ENCODE measurements around the gene DCAF16.

The DCAF16 gene

DNA sequence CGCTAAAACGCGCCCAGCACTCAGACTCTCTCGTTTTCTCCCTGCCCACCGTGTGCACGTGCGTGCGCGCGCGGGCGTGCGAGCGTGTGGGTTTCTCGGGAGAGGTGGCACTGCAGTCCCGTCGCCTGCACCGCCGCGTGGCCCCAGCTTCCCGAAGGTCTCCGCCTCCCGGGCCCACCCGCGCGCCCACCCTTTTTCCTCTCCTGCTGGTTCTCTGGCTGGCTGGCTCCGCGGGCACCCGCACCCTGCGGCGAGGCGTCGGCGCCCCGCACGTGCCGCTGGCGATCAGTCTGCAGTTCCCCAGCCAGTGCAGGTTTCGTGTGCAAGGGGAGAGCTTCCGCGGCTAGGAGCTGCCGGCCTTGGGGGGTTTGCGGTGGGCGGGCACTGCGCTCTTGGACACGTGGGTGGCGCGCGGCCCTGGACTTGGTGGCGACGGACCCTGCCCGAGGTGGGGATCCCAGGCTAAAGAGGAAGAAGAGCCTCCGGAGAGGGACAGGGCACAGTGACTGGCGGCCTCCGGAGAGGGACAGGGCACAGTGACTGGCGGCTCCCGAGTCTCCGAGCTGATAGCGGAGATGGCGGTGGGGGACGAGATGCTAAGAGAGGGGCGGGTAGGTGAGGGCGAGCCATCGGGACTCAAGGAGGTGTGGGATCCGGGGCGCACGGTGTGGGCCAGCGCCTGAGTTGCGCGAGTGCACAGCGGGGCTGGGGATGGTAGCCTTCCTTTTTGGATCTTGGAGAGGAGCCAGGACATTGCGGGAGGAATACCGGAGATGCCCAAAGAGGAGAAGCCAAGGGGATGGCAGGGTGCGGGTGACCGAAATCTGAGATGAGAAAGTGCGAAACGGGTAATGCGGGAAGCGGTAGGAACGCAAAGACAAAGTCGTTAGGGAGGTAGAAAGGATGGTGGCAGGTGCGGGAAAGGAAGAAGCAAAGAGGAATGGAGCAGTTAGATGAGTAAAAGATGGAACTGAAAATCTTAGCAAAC, 29.0 kb downstream of the DCAF16 start, which contains the start of gene FAM184B:
Gene FAM184B (minus strand): TSS at position 322 of the 988 bp plus-strand sequence. CDS start 322 bp downstream, outside the sequence.
- DNase-seq (ENCODE audit: low read depth), result no peak

DNA sequence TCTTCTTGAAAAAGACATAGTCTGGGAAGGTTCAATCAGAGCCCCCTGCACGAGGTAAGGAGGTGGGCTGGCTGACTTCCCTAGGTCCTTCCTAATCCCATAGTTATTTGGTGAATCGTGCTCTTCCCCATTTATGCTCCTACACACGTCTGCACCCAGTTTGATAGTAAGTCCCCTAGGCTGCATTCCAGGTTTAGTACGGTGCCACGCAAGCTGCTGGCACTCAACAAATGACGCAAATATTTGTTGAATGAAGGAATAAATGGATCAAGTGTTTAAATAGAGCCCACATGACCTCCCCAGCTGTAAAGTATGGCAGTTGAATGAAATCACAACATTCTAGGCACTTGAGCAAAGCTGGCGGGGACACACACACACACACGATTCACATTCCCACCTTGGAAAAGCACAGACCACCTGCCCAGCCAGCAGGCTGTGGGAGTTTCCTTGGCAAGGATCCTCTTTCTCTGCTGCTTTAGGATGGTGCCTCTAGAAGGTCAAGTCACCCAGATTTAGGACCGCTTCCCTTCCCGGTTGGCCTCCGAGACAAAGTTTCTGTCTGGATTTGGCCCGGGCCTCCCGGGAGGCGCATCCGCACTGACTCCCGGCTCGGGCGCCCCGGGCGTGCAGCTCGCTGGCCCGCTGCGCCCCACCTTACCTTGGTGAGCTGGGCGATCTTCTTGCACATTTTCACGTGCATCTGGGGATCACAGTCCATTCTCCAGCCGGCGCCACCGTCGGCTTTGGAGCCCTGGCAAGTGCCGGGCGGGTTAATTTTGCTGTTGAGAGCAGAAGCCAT, 29.9 kb downstream of the DCAF16 start:
- DNase-seq (ENCODE audit: low read depth), result no peak

DNA sequence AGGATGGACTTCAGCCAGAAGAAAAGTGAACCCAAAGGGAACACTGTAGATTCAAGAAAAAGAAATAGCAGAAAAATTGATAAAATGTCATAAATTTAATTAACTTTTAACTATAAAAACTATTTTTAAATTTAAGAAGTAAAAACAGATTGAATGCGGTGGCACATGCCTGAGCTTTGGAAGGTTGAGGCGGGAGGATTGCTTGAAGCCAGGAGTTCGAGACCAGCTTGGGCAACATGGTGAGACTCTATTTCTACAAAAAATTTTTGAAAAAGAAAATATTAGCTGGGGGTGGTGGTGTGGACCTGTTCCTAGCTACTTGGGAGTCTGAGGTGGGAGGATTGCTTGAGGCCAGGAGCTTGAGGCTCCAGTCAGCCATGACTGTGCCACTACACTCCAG, 32.1 kb downstream of the DCAF16 start:
- no peak for DNase-seq (ENCODE audit: low read depth)

DNA sequence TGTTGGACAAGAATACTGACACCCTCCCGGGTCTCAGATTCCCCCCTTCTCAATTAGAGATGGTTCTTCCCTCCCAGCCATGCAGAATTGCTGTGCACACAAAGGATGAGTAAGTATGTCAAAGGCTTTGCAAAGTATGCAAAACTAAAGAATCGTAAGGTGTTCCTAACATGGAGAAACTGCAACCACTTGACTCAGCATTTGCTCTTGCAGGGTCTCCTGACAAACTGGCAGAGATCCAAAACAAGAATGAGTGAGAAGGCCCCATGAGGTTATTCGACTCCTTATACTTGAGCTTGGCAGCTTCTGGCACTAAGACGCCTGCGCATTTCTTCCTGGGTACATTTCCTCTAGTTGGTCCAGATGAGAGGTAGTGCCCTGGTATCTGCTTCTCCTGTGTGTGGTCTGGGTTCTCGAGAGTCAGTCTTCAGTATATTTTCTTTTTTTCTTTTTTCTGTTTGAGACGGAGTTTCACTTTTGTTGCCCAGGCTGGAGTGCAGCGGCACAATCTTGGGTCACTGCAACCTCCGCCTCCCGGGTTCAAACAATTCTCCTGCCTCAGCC, 37.3 kb downstream of the DCAF16 start:
- DNase-seq (ENCODE audit: low read depth), result no peak

DNA sequence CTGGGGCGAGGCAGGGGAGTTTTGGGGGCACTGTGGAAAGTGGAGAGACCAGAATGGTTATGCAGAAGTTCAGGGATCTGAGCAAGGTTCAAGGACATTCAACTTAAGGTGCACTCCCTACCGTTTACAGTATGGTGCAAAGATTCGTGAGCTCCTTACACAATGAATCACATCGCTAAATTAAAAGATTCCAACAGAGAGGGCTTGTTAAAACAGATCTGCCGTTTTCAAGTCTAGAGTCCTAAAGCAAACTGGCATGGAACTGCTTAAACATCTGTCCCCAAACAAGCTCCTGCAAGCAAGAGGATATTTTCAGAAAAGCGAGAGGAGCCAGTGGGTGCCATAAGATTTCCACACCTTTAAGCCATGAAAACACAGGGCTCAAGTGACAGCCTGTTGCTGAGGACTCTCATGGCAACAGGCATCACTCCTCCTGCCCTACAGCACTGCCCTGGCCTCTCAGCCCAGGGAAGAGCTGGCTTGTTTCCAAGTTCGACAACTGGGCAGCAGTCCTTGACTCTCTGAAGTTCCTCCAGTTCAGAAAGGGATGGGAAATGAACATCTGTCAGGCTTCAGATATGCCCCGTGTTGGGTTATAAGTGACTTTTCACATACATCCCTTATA, 39.2 kb downstream of the DCAF16 start:
- DNase-seq (ENCODE audit: low read depth), result no peak

DNA sequence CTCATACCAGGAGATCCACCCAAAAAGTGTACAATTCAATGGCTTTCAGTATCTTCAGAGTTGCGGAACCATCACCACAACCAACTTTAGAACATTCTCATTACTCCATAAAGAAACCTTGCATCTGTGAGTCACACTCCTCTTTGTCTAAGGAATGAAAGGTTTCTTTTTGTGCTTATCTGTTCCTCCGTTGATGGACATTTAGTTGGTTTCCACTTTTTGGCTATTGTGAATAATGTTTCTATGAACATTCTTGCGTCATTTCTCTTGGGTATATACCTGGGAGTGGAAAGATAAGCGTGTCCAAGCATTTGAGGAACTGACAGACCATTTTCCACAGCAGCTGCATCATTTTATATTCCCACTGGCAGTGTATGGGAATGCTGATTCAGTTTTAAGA, 39.7 kb downstream of the DCAF16 start:
- DNase-seq (ENCODE audit: low read depth), result no peak

DNA sequence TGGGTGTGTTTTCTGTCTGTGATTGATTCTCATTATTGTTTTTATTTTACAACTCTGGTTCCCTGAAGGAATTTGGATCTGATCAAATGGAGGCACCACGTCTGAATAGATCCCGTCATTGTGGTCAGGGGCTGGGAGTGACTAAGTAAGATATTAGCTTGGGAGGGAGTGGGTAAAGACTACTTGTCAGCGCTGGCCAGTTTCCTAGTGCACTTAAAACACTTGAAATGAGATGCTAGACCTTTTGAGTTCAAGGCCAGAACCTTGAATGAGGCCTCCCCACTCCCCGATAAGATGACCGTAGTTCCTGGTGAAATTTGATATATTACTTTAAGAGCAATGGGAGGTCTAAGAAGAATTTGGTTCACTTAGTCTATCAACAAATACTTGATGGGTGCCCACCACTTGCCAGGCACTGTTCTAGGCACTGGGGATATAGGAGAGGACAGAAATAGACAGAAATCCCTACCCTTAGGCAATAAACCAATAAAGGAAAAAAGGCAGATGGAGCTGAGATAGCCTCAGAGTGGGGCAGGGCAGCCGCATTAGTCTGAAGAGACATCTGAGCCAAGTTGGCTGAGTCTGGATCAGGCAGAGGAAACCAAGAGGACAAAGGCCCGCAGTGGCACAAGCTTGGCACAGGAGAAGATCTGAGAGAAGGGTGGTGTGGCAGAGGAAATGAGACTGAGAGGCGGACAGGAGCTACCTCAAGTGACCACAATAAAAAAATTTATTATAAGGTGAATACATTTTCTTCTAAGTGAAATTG, 41.0 kb downstream of the DCAF16 start:
- DNase-seq (ENCODE audit: low read depth), result no peak

DNA sequence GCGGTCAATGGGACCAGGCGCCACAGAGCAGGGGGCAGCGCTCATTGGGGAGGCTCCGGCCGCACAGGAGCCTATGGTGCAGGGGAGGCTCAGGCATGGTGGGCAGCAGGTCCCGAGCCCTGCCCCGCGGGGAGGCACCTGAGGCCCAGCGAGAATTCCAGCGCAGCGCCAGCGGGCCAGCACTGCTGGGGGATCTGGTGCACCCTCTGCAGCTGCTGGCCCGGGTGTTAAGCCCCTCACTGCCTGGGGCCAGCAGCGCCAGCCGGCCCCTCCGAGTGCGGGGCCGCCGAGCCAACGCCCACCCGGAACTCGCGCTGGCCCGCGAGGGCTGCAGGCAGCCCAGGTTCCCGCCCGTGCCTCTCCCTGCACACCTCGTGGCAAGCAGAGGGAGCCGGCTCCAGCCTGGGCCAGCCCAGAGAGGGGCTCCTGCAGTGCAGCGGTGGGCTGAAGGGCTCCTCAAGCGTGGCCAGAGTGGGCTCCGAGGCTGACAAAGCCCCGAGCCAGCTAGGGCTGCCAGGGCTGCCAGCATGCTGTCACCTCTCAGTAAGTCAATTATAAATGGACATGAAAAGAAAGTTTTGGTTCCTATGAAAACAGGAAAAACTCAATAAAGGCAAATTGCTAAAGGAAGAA, 43.6 kb downstream of the DCAF16 start:
- DNase-seq (ENCODE audit: low read depth), result no peak

DNA sequence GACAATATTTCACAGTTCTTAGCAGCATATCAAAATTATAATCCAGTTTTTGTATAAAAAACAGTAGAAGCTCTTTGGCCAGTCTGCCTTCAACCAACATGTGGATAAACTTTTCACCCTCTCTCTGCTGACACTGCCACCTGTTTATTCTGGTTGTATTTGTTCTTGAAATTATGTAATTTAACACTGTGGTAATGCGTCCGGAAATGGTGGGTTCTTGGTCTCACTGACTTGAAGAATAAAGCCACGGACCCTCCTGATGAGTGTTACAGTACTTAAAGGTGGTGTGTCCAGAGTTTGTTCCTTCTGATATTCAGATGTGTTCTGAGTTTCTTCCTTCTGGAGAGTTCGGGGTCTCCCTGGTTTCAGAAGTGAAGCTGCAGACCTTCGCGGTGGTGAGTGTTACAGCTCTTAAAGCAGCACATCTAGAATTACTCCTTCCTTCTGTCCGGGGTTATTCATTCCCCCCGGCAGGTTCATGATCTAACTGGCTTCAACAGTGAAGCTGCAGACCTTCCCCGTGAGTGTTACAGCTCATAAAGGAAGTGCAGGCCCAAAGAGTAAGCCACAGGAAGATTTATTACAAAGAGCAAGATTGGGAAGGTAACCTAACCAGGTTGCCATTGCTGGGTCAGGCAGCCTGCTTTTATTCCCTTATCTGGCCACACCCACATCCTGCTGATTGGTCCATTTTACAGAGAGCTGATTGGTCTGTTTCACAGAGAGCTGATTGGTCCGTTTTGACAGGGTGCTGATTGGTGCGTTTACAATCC, 44.9 kb downstream of the DCAF16 start:
- no peak for DNase-seq (ENCODE audit: low read depth)

DNA sequence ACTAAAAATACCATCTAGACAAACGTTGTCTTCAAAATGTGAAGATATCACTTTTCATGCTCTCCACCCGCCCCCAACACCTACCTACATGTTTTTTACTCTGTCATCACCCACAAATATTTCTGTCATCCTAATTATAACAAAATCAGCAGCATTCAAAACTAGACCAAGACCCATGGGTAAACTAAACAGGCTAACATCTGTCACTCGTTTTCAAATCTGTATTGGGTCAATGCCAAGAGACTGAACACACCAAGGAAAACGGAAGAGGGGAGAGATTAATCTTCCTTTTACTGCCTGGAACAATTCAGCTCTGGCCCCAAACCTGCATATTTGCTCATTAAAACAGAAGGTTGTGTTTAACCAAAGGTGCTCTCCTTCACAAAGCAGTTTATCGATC, 46.6 kb downstream of the DCAF16 start:
- DNase-seq (ENCODE audit: low read depth), result no peak

DNA sequence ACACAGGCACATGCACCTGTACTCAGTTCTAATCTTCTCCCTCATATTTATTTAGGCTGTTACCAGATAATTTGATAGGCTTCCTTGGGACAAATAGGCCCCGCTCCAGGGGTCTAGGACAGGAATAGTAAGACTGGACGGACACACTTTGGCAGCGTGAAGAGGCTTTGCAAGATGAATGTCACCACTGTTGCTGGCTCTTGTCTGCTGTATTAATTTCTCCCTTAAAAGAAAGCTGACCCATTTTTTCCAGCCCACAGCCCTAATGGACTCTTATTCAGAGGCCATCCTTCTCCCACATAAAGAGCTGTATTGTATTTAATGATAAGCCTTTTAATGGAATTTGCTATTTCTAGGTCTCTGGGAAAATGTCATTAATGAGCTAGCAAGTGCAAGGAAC, 47.1 kb downstream of the DCAF16 start:
- no peak for DNase-seq (ENCODE audit: low read depth)

DNA sequence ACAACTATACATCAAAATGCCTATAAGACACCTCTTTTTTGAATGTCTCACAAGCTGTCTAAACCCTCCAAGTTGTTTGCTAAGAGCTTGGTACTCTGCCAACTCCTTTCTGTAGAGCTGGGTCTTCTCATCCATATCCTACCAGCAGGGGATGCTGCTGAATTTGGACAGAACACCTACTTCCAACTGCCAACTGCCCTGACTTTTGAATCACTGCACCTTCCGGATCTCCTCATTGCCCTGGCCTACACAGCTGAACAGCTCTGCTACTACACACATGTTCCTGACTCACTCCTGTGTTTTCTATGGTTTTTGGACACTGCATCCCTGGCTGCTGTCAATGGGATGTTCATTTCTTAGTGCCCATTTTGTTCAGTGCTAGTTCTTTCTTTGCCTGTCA, 47.8 kb downstream of the DCAF16 start:
- peak; percentile 27 for DNase-seq (ENCODE audit: low read depth)

DNA sequence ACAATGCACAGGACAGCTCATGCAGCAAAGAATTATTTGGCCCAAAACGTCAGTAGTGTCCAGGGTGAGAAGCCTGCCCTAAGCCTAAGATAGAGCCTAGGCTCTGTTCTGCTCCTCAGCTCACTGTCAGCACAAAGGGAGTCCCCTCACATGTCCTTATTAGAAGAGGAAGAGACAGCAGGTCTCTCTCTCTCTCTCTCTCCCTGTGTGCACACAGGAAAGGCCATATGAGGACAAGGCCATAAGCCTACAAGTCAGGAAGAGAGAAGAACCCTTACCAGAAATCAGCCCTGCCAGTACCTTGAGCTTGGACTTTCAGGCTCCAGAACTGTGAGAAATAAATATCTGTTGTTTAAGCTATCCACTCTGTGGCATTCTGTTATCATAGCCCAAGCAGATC, 49.5 kb downstream of the DCAF16 start:
- no peak for DNase-seq (ENCODE audit: low read depth)

DNA sequence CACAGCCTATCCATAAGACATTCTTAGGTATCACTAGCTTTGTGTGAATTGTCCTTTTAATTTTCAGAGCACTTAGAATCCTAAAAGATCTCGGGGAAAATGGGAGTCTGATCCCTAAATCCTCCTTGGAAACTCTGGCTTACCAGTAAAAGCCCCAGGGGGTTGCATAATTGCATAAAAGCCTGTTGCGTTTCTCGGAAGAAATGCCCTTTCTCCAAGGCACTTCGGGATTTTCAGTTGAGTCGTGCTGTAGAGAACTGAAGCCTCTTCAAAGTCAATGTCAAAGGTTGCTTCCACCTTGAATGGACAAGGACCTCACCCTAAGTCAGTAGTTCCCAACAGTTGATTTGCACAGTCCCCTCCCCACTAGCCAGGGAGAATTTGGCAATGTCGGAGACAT, 49.9 kb downstream of the DCAF16 start:
- no peak for DNase-seq (ENCODE audit: low read depth)

DNA sequence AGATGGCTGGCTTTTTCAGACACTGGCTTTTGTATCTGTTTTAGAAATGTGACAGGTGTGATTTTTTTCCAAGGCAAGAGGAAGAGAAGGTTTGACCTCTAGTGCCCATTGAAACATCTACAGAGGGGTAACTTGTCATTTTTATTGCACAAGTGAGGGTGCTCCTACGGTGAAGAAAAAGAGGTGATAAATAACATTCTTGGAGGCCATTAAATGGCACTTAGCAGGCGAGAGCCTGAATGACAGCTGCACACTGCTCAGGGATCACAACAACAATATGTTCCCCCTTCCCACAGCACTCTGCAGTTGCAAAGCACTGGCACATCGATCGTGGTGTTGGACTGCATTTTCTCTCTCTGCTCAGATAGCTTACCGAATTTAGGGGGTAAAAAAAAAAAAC, 52.1 kb downstream of the DCAF16 start:
- DNase-seq (ENCODE audit: low read depth), result no peak

DNA sequence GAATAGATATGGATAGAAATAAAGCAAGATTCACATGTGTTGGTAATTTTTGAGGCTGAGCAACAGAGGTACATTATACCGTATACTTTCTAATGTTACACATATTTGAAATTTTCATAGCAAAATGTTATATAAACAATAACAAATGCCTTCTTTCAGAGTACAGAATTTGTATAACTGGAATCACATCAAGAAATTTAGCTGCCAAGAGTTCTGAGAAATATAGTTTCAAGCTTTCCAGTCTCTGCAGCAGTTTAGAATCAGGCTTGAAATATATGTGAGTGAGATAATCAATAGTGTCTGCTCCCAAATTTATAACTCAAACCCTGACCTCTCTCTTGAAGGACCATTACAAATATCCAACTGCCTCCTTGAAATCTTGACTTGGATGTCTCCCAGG, 52.9 kb downstream of the DCAF16 start:
- no peak for DNase-seq (ENCODE audit: low read depth)

DNA sequence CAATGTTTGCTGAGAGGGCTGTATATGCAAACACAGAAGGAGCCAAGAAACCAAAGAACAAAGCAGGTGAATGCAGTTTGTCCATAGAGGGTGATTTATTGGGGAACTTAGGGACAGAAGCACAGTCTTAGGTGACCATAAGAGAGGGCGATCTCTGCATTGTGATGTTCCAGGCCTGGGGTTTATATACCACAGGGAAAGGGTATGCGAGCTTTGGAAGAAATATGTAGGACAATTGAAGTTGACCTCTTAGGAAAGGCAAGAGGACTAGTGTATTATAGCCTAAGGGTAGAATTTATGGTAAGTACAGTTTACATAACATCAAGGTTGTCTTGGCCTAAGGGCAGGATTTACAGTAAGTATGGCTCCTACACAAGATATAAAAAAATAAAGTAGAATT, 56.9 kb downstream of the DCAF16 start:
- no peak for DNase-seq (ENCODE audit: low read depth)

Measured in fibroblast of the conjunctiva (primary cell).